T47D (cell line): ENCODE measurements around the gene NPR1.
A peak's percentile ranks its signal among the peaks of the same experiment; 100 is the strongest.

Experiments
- DNase-seq, 2 experiments: peaks; one replicate each; pipeline versions ENCODE4 v3.0.0 to v3.0.0-alpha.2; 2011 to 2012; ENCODE audit warnings: low read depth in 1 of 2, low spot score in 1 of 2
- JUND ChIP-seq: IDR thresholded peaks from 2 replicates; pipeline ENCODE4 v1.6.1; 2012; ENCODE audit warnings: low read depth
- in situ Hi-C: cut with HindIII; loops from 2 replicates; pipeline ENCODE4 v1.10.0; 2016; ENCODE audit warnings: low sequenced_read_pairs, low pct_unique_long_range_greater_than_20kb

The NPR1 gene

DNA sequence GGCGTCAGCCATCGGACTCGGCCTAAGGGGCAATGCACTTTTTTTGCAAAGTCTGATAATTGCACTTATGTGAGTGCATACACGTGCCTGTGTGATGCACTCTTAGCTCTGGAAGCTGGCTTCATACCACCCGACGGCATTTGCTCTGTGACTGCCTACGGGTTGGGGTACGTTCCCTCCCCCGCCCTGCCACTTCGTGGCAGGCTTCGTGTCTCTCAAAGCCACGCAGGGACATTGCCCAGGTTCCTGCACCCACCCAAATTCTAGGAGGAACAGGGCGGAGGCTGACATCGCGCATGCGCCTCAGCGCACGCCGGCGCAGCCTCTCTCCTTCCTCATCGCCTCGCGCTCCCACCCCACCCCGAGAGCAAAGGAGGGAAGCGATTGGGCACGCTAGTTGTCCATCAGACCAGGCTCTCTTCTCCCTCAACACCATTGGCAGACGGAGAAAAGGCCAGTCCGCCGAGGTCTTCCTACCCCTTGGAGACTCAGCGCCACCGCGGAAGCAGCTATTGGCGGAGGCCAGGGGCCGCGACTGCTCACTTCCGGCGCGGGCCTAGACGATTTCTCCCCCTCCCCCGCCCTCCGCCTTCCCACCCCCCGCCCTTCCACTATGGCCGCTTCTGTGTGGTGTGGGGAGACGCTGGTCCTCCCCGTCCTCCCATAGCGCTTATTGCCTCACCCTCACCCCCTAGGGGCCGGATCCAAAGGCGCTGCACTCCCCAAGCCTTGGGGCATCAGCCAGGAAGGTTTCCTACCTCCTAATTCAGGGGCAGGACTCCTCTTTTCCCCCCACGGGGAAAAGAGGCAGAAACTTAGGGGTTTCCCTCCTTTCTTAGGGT lies 49.2 kb downstream of the NPR1 start, which contains the start of gene INTS3:
Gene INTS3 (plus strand): TSS at position 588 of the 842 bp plus-strand sequence. CDS start 585 bp downstream, outside the sequence.
- no peak for TF ChIP-seq JUND
- peak; percentile 98 to 100 for DNase-seq
- in situ Hi-C loops, result no loop called here

DNA sequence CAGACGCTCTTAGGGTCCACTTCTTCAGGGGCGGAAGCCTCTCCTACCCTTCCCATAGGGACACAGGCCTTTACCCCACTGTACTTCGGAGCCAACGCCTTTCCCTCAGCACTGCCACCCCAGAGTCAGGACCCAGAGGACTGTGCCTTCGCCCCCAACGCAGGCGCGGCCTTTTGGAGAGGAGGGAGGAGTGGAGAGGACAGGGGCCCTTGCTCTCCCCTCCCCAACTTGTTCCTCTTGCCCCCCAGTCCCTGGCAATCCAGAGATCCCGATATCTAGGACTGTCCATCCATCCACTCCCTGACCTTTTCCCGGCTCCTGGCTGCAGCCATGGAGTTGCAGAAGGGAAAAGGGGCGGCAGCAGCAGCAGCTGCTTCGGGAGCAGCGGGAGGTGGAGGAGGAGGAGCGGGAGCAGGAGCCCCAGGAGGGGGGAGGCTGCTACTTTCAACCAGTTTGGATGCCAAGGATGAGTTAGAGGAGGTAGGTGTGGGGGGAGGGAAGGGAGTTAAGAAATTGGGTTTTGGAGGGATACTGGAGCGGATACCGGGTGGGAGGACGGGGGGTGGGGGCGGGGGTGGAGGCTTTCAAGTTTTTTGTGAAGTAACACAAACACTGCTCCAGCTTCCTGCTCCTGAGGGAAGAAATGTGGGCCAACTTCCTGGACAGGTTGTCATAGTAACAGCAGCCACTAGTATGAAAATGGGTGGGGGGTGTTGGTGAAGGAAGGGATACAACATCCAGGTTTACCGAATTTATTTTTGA lies 50.0 kb downstream of the NPR1 start:
- peak; percentile 30 to 55 for DNase-seq
- no peak for TF ChIP-seq JUND
- in situ Hi-C loops, result no loop called here

DNA sequence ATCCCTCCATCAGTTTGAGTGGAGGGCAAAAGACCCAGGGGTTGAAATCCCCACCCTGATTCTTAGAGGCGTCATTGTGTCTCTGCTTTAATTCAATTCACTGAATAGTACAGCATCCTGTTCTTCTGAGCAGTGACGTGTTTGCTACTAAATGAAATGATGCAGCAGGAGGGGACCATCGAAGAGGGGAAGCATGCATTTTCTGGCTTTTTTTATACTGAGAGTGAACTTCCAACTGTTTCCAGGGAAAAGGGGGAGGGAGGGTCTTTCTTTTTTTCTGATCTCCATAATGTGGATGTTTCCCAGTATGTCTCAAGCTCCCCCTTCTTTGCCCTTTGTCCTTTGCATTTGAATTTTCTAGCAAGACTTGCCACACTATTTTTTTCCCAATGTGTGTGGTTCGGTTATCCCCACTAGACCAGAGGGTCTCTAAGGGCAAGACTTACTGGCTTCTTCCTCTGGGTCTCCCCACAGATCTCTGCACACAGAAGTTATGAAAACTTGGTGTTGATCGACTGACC lies 52.0 kb downstream of the NPR1 start:
- in situ Hi-C loops, result no loop called here
- no peak for DNase-seq
- no peak for TF ChIP-seq JUND

DNA sequence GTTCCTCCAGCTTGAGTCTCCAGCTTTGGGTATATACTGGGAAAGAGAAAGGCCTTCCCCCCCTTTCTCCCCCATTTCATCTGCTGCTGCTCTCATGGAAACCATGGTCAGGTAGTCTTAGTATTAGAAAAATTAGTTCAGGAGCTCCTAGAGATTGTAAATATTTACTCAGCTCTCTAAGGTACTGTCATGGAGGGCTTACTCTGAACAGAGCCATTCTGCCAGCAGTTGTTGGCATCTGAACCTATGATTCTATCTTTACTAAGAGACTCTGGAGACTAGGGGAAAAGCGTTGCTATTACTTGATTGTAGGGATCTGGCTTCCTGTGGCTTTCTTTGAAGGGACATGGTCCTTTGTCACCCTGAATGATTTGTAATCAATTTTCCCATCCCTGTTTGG lies 55.5 kb downstream of the NPR1 start:
- in situ Hi-C loops, result no loop called here
- no peak for DNase-seq

DNA sequence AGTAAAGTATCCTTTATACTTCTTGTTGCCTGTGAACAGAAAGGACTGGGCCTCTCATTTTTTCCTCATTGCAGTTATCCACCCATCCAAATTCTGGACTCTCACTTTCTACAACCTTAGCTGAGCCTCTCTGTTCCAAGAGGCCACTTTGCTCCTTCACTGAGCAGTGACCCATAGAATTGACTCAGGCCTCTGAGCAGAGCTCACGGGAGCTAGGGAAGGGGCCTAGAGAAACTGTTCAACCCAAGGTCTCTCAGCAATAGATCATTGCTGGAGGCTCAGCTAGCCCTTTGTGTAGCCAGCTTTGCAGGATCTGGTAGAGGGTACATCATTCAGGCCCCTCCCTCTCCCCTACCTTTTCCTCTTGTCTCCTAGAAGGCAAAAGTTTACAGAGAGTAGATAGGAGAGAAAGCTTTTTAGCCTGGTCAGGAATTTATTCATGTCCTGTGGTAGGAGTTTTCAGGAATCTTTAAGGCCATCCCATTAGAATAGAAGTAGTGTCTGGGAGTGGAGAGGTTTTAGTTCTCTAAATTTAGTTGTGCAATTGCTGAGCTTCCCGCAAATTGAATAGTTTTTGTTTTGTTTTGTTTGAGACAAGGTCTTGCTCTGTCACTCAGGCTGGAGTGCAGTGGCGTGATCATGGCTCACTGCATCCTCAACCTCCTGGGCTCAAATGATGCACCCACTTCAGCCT lies 56.1 kb downstream of the NPR1 start:
- in situ Hi-C loops, result no loop called here
- no peak for DNase-seq
- TF ChIP-seq JUND, result no peak

More for the DNA sequence above, 55.5 kb downstream of the NPR1 start:
- no peak for TF ChIP-seq JUND

DNA sequence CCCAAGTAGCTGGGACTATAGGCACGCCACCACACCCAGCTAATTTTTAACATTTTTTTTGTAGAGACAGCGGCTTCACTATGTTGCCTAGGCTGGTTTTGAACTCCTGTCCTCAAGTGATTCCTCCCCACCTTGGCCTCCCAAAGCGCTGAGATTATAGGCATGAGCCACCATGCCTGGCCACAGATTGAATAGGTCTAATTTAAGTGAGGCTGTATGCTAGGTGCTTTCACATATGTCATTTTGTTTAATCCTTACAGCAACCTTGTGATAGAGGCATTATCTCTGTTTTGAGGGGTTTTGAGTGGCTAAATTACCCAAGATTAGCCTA lies 56.6 kb downstream of the NPR1 start:
- no peak for TF ChIP-seq JUND
- no peak for DNase-seq
- in situ Hi-C loops, result no loop called here

DNA sequence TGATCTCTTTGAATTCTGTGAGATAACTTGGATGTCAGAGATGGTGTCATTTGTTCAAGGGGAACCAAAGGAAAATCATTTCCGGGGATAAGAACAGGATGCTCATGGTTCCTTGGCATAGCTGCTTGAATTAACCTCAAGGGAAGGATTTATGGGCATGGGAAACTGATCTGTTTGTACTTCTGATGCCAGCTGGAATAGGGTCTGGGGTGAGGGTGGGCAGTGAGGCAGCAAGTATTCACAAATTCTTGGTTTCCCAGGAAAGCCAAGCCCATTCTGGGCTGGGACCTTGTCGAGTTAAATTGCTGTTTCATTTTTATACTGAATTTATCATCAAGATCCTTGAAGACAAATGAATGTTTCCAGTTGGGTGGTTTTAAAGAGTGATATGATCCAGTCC lies 63.5 kb downstream of the NPR1 start:
- in situ Hi-C loops, result no loop called here
- DNase-seq, result no peak
- no peak for TF ChIP-seq JUND

DNA sequence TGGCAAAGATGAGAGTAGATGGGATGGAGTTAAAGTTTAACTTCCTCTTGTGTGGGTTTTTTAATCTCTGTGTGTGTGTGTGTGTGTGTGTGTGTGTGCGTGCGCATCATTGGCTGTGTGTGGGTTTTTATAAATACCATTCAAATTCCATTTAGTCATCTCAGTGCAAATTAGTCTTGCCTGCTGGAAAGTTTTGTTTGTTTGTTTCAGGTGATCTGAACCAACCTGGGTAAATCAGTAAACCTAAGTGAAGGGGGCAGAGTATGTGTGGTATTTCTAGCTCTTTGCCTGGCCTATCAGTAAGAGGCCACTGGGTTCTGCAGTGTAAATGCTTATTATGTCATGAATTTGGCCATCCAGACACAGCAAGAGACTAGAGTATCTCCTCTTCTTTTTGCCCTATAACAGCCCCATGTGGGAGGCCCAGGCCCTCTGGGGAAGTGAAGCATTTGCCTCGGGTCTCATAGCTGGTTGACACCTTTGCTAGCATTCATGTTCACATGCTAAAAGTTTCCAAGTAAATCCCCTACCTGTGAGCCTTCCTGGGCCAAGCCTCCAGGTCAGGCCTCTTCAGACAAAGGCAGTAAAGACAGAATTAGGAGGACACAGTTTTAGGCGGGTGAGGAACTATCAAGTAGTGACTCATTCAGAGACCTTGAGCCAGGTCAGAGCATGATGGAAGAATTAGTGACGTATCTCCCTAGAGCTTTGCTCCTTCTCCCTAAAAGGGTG lies 64.1 kb downstream of the NPR1 start:
- DNase-seq, result no peak
- in situ Hi-C loops, result no loop called here
- TF ChIP-seq JUND, result no peak
